ENCODE results near the gene FAM3C. TPM values are rescaled to one million over a fixed set of nuclear protein-coding genes. Genes with fewer than 3 reads are reported as not detected.

FAM3C gene
- total and polyA plus RNA-seq, 2 of the 8 experiments (the other 6 are each of a cell fraction or from before 2014, with no cell fraction given), result 27.0 to 77.7 TPM

DNA sequence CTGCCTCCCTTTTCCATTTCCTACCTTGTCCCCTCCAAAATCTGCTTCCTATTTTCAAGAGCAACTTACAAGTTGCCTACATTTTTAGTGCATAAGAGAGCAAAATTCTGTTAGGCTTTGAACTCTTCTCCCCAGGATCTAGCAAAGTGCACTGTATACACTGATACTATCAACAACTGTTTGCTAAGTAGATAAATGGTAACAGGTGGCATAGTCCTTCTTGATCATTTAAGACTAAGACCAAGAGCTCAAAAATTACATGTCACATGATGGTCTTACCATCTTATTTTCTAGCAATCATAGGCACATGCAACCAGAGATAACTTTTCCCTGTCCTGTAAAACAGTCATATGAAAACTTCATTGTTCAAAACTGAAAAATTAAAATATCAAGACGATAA lies 16.2 kb downstream of the FAM3C start:
- H4K20me1 ChIP-seq (replicated peaks in 1 of 2; ENCODE audit: control insufficient read depth in 1 of 2, insufficient read depth in 2 of 2, low read length in 2 of 2), result peaks cover 0 to 4% of the 10 kb centered on the region in 2 experiments
- 83% methylated on average over 1 of the region's 1 CpG; no CpG with 5 or more reads in 1 of the 2 experiments for WGBS, 2 experiments (ENCODE audit: extremely low coverage in 1 of 2, insufficient coverage in 1 of 2, insufficient read length in 1 of 2, insufficient replicate concordance in 2 of 2, low coverage in 1 of 2, low lambda C conversion rate in 2 of 2, missing lambda C conversion rate in 1 of 2)
- no peak overlapping the region for H3K4ac ChIP-seq (replicated peaks; ENCODE audit: insufficient read length, low read depth, low read length)
- ChIA-PET POLR2A (ENCODE audit: partially characterized antibody) (interaction anchor here (0.5 kb wide), 1 partner anchor 1874 kb away, joined by 3 read pairs; no protein-coding TSS in a partner anchor), CTCF (ENCODE audit: partially characterized antibody) (interaction anchor here (0.8 to 3.4 kb wide), 6 partner anchors 10 to 167 kb away, joined by 3 to 12 read pairs (median 4); partner anchors contain the start of gene FAM3C)
- H3K18ac ChIP-seq (ENCODE audit: extremely low read depth, low read length), result no peak overlapping the region
- H3K36me3 ChIP-seq (ENCODE audit: control insufficient read depth in 2 of 4, insufficient read depth in 4 of 4, low read length in 3 of 4), result peaks cover 0 to 36% (median 13%) of the 10 kb centered on the region in 4 experiments; a peak in 7 of 8 replicates
- H3K79me1 ChIP-seq (ENCODE audit: low read depth, low read length), result no peaks in the 10 kb centered on the region; the same call in 1 of the 2 replicates
- no peak overlapping the region for H2AFZ ChIP-seq (ENCODE audit: low read length)
- no peak overlapping the region for H2BK12ac ChIP-seq (ENCODE audit: low read depth, low read length)
- H2BK5ac ChIP-seq (ENCODE audit: low read depth, low read length), result no peak overlapping the region
- H3K79me2 ChIP-seq (ENCODE audit: control insufficient read depth in 1 of 2, insufficient read depth in 2 of 2, low read length in 2 of 2), result peaks cover 0 to 38% of the 10 kb centered on the region in 2 experiments; a peak in 3 of 4 replicates
- no peak overlapping the region for H3K56ac ChIP-seq (replicated peaks; ENCODE audit: insufficient read length, low read depth, low read length)
- H4K5ac ChIP-seq (ENCODE audit: insufficient read length, low read depth, low read length), result no peak overlapping the region
- H3K9ac ChIP-seq (replicated peaks in 1 of 4; ENCODE audit: extremely low read depth in 1 of 4, low read depth in 3 of 4, low read length in 3 of 4), result no peak overlapping the region
- H2AK5ac ChIP-seq (ENCODE audit: low read depth, low read length), result no peak overlapping the region
- no peak overlapping the region for H2BK15ac ChIP-seq (ENCODE audit: low read length)
- no peaks in the 10 kb centered on the region for H3K9me3 ChIP-seq (ENCODE audit: insufficient read depth in 2 of 2, low read depth in 1 of 2, low read length in 1 of 2)
- no peak for TF ChIP-seq SP4 (IDR thresholded peaks at IDR 0.05; ENCODE audit: low read length)
- no peak overlapping the region for H3K4me2 ChIP-seq (ENCODE audit: insufficient read depth in 1 of 2, low read depth in 2 of 2, low read length in 2 of 2)
- no peak overlapping the region for H2BK20ac ChIP-seq (ENCODE audit: low read length)
- H3K4me1 ChIP-seq (replicated peaks in 1 of 4; ENCODE audit: control insufficient read depth in 3 of 4, insufficient read depth in 4 of 4, low read length in 3 of 4), result no peaks in the 10 kb centered on the region
- H4K91ac ChIP-seq (replicated peaks; ENCODE audit: insufficient read length, low read length), result no peak overlapping the region
- DNase-seq (ENCODE audit: low read depth in 1 of 2, low spot score in 2 of 2), result no peak
- H3K14ac ChIP-seq (ENCODE audit: insufficient read length), result no peak overlapping the region
- no peak overlapping the region for H3K23ac ChIP-seq (ENCODE audit: insufficient read length)
- H4K8ac ChIP-seq (ENCODE audit: extremely low read depth, insufficient read depth, low read length), result no peak overlapping the region
- no peak for FAIRE-seq
- no peak overlapping the region for H3K4me3 ChIP-seq (ENCODE audit: extremely low read depth in 1 of 4, insufficient read depth in 2 of 4, low read depth in 3 of 4, low read length in 4 of 4)
- H3K27ac ChIP-seq (ENCODE audit: low read depth, low read length), result no peak overlapping the region
- no peak overlapping the region for H2BK120ac ChIP-seq (replicated peaks; ENCODE audit: low read depth, low read length)
- no peaks in the 10 kb centered on the region for H3K23me2 ChIP-seq (ENCODE audit: low read depth, low read length)
- H3K27me3 ChIP-seq (replicated peaks in 1 of 4; ENCODE audit: control insufficient read depth in 3 of 4, extremely low read depth in 1 of 4, insufficient read depth in 3 of 4, low read length in 3 of 4), result peaks cover 0 to 1% (median 0%) of the 10 kb centered on the region in 4 experiments; a peak in 1 of 7 replicates
